ENCODE results near the gene OPCML. TPM values are rescaled to one million over a fixed set of nuclear protein-coding genes. Genes with fewer than 3 reads are reported as not detected.

OPCML gene
- total and polyA plus RNA-seq, 12 donors, result under 0.01 to 1.2 (median 0.39) TPM

GRCh38 chr11:133173810-133174412 lies 358.4 kb downstream of the OPCML start:
- 59 to 67% methylated on average over 16 of the region's 16 CpGs for WGBS, 2 donors
- intact Hi-C loops (cut with DNase I), result no loop called here
- Histone ChIP-seq H3K4me3 (no peak overlapping the region), H3K27me3 (peaks cover 0 to 3% (median 0%) of the 10 kb centered on the region in 7 donors), H3K4me1 (no peaks in the 10 kb centered on the region), H3K27ac (no peak overlapping the region), H3K9me3 (no peaks in the 10 kb centered on the region), H3K36me3 (no peaks in the 10 kb centered on the region)
- DNase-seq, result no peak
- no peak for TF ChIP-seq CTCF (IDR thresholded peaks at IDR 0.05)
- peak in 2 of 8 donors; percentile 27 to 53 for ATAC-seq

GRCh38 chr11:133172349-133172748 lies 360.0 kb downstream of the OPCML start:
- Histone ChIP-seq H3K36me3 (no peaks in the 10 kb centered on the region), H3K27ac (no peak overlapping the region), H3K27me3 (peaks cover 0 to 17% (median 0%) of the 10 kb centered on the region in 7 donors), H3K4me3 (no peak overlapping the region), H3K4me1 (no peaks in the 10 kb centered on the region), H3K9me3 (no peaks in the 10 kb centered on the region)
- WGBS, 2 donors, result 74 to 85% methylated on average over 5 of the region's 5 CpGs
- DNase-seq, result no peak
- no peak for ATAC-seq
- intact Hi-C loops (cut with DNase I), result no loop called here
- no peak for TF ChIP-seq CTCF (IDR thresholded peaks at IDR 0.05)

GRCh38 chr11:133171374-133171773 lies 360.9 kb downstream of the OPCML start:
- H3K27me3 ChIP-seq, result peaks cover 0 to 17% (median 0%) of the 10 kb centered on the region in 7 donors
- DNase-seq, result no peak
- H3K36me3 ChIP-seq, result no peaks in the 10 kb centered on the region
- H3K27ac ChIP-seq, result no peak overlapping the region
- no peak overlapping the region for H3K4me3 ChIP-seq
- intact Hi-C loops (cut with DNase I), result no loop called here
- no peaks in the 10 kb centered on the region for H3K4me1 ChIP-seq
- ATAC-seq, result no peak
- no peaks in the 10 kb centered on the region for H3K9me3 ChIP-seq
- no peak for TF ChIP-seq CTCF (IDR thresholded peaks at IDR 0.05)
- WGBS, 2 donors, result 74 to 77% methylated on average over 4 of the region's 4 CpGs

GRCh38 chr11:133168016-133168415 lies 364.3 kb downstream of the OPCML start:
- no peaks in the 10 kb centered on the region for H3K36me3 ChIP-seq
- 91 to 100% methylated on average over 2 of the region's 2 CpGs for WGBS, 2 donors
- no peak overlapping the region for H3K4me3 ChIP-seq
- H3K27ac ChIP-seq, result no peak overlapping the region
- no peak for TF ChIP-seq CTCF (IDR thresholded peaks at IDR 0.05)
- ATAC-seq (no peak), DNase-seq (no peak)
- H3K4me1 ChIP-seq, result peaks cover 0 to 7% (median 0%) of the 10 kb centered on the region in 9 donors
- intact Hi-C loops (cut with DNase I), result loop anchor here in 3 of 10 donors (10.0 kb wide), 3 partner anchors 357 to 657 kb away; no protein-coding TSS in a partner anchor
- H3K9me3 ChIP-seq, result no peaks in the 10 kb centered on the region
- peaks cover 0 to 21% (median 0%) of the 10 kb centered on the region in 7 donors for H3K27me3 ChIP-seq
